DMS79 treated with DMSO at 0.1 percent for 48 hours (cell line): ENCODE data around the gene DHFR2.
"Not testable (repeated sequence)": the region's sequence is repeated elsewhere in the genome, so short reads cannot be mapped to it uniquely, and the experiment has no call there.

ENCODE experiments used
- DNase-seq: peaks from one replicate; lab custom pipeline; 2025; lab: John Stamatoyannopoulos, UW

Gene DHFR2

DNA sequence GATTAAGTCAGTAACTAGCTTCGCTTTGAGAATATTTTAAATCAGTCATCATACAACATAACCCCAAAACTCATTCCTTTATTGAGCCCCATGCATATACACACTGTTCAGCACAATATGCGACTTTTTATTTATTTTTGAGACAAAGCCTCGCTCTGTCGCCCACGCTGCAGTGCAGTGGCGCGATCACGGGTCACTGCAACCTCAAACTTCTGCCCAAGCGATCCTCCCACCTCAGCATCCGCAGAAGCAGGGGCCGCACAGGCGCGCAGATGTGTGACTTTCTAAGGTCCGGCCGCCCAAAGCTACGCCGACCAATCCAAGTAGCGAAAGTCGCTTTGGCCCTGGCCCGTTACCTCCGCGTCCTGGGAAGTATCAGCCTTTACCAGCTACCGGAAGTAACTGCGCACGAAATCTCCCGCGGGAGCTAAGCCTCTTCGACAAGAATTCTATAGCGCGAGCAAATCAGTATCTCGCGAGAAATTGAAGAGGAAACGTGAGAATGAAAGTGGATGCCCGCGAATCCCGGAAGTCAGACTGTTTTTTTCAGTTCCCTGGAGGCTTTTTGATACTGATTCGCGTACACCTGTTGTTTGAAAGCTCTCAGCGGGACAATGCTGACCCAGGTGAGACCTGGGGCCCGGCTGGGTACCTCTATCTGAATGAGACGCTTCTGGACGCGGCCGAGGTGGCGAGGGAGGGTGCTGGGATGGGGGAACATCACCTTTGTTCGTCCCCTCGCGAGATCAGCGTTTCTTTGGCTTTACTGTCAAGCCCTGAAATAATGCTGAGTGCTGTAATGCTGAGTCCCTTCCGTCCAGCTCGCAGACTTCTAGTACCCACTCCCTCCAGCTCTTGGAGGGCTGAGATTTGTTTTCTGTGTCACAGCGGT lies at the start of gene DHFR2, which contains the start of gene NSUN3:
Gene DHFR2 (minus strand): TSS at position 404 of the 892 bp plus-strand sequence. CDS start 1,405 bp downstream, outside the sequence.
Gene NSUN3 (plus strand): TSS at position 549 of the 892 bp plus-strand sequence. CDS start 66 bp downstream, at position 615.
- peak; percentile 99 for DNase-seq

DNA sequence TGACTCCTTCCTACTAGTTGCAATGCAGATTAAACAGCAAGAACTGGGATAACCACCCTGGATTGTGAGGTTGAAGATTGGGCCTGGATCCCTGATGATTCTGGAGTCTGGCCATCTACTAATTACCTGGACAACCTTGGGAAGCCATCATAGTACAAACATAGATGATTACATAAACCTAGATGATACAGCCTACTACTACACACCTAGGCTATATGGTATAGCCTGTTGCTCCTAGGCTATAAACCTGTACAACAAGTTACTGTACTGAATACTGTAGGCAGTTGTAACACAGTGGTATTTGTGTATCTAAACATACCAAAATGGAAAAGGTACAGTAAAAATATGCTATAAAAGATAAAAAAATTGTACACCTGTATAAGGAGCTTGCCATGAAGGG lies 48.1 kb upstream of the DHFR2 start:
- DNase-seq: no peak

DNA sequence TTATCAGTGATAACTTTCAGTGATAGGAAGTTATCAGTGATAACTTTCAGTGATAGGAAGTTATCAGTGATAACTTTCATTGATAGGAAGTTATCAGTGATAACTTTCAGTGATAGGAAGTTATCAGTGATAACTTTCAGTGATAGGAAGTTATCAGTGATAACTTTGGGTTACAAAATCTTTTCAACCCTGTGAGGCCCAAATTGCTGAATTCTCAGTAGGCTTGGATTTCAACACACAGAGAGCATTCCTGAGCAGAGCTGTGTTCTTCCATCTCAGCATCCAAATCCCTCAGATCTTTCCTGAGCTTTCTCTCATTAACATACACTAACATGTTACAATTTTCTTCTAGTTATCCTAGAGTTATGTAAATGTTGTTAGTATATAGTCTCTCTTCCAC lies 47.5 kb upstream of the DHFR2 start:
- not testable (repeated sequence) for DNase-seq

DNA sequence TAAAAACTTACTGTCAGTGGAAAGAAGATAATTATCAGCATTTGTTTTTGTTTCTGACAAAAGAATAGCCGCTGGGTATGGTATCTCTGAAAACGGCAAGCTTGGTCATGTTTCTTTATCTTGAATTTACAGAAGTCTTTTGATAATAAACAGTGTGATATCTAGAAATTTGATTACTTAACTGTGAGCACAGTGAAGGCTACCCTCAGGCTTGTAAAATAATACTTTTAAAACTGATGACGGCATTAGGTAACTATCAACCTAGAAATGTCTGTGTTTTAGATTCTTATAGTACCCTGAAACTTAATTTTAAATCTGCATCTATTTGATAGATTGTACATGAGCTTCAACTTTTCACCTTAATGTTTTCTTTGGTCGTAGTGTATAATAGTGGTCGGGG lies 43.6 kb upstream of the DHFR2 start:
- DNase-seq: no peak

DNA sequence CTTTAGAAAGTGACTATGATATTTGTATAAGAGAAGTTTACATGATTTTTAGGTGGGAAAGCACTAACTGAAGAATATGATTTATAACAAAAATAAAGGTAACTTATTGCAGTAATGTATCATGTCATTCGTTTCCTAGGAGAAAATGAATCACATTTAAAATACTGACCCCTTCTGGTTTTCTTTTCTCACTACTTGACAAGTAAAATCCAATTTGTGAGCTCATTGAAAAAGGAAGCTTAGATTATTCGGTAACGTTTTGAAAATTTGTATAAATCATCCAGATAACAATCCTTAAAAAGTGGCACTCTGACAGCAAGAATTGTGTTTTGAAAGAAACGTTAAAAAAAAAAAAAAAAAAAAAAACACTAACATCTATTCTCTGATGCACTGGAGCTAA lies 39.1 kb upstream of the DHFR2 start:
- DNase-seq: no peak

DNA sequence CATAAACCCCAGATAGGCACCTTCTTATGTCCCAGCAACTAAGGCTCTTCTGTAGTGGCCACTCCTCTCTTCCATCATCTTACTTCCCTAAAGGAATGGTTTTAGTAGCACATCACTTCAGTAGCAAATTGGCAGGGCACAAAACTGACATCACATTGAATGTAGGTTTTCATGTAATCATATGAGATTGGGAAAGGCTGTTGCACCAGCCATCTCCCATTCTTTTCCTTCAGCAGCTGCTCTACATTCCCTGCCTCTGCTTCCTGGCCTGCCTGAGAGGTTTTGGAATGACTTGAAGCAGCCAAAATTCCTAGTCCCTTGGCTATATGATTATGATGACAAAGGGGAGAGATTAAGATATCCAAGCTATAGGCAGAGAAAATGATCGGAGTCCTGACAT lies 36.6 kb upstream of the DHFR2 start:
- DNase-seq: no peak

DNA sequence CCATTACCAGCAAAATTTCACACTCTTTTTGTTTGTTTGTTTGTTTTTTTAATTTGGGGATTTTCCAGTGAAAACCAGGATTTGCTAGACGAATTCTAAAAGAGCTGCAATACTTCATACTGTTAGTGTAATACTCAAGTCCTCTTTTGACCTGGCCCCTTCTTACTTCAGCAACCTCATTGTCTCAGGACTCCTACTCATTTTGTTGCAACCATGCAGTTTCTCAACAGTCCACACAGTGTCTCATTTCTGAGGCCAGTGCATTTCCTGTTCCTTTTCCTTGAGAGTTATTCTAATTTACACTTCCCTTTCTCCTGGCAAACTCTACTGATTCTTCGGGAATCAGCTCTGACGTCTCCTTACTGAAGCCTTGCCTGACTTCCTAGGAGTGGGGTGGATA lies 35.7 kb upstream of the DHFR2 start:
- no peak for DNase-seq

DNA sequence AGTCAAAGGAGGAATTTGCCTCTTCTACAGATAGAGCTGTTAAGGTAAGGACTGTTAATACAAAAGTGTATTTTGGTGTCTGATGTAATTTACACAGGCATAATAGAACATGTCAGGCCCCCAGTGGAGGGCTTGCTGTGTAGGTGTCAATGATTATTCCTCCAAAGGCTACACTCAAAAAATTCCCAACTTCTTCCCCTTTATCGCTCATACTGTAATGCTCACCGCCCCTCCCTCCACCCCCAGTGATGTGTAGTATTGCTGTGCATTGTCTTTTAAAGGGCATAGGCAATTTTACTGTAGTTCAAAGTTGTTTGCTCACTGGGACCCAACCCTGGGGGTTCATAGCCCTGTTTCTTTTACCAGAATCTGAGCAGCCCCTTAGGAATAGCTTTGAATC lies 32.4 kb upstream of the DHFR2 start:
- DNase-seq: no peak

DNA sequence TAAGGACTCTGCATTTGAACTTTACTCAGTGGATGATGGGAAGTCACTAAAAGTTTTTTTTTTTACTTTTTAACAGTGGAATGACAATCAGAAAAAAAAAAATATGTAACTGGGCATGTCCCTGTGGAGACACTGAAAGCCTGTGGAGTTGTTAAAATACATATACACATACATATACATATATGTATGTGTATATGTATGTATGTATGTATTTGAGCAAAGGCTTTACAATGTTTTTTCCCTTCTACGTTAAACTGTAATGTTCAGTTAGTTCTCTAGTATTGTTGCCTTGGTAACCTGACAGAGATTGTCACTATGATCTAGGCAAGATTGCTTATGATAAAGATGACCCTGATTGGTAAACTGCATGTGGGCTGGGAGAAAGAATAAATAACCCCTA lies 30.4 kb upstream of the DHFR2 start:
- DNase-seq: no peak

DNA sequence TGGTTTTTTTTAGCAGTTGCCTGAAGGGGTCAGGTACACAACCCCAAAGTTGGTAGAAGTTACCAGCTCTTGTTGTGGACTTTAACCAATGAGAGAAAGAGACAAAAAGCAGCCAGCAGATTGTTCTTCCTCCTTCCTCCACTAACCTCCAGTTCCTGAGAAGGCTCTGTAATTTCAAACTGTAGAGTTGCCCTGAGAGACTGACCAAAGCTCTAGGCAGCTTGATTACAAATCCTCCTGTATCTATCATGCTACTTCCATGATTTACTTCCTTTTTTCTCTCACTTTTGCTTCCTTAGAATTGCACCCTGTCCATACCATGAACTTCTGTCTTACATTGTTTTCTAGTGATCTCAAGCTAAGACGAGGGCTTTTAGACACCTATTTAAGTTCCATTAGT lies 29.4 kb upstream of the DHFR2 start:
- DNase-seq: no peak

DNA sequence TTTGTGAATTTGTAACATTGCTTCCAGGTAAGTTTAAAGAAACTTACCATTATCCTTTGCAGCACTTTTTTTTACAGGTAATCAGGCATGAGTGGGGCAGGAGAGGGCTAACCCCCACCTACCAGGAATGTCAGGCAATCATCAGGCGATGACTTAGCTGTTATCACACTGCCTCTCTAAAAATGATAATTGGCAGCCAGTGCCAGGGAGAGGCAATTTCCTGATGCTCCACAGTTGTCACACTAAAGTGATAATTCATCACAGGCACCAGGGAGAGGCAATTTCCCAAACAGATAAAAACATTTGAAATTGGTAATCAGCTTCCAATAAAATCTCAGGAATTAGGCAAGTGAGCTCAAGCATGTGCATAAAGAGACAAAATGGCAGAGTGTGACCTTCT lies 26.4 kb upstream of the DHFR2 start:
- DNase-seq: no peak

DNA sequence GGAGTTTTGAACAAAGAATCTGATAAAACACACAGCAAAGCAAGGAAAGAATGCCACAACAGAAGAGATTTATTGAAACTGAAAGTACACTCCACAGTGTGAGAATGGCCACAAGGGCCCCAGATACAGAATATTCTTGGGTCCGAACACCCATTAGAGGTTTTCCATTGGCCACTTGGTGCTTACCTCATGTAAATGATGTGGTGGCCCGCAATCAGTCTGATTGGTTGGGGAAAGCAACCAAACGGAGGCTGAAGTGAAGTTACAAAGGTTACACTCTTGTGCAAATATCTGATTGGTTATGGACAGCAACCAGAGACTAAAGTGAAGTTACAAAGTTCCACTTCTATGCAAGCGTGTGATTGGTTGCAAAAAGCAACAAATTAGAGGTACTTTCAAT lies 20.5 kb upstream of the DHFR2 start:
- no peak for DNase-seq

DNA sequence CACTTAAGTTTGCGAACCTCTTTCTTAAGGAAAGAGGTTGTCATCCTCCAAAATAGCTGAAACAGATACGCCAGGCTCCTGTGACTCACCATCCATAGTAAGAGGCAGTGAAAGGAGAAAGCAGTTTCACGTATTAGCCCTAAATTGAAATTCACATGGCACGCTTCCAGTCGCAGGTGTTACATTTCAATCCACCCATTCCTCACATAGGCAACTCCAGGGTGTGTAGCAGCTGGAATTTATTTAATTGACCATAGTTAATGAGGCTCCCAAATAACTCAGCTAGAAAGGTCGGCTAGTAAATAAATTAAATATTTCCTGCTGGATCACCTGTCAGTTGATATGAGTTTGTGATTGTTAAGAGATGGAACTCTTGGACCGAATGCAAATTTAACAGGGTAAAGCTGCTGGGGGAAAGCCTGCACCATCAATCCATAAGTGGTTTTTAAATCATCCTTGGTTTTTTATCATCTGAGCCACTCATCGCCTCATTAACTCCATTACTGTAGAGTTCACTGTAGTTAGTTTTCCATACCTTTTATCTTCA lies 19.7 kb upstream of the DHFR2 start:
- DNase-seq: peak; percentile 91

DNA sequence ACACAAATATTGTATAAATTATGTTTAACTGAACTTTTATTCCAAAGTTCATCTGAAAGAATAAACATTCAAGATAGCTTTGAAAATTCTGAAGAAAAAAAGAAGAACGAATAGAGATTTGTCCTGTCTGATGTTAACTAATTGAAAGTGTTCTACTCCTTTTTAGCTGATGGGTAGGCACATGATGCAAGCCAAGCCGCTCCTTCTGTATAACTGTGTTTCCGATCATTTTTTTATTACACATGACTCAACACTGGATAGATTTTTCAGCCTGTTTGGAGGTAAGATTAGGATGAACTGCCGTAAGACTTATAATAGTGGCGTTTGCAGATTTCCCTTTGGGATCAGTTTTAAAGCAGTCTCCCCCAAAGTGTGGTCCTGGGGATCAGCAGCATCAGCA lies 19.2 kb upstream of the DHFR2 start:
- no peak for DNase-seq

DNA sequence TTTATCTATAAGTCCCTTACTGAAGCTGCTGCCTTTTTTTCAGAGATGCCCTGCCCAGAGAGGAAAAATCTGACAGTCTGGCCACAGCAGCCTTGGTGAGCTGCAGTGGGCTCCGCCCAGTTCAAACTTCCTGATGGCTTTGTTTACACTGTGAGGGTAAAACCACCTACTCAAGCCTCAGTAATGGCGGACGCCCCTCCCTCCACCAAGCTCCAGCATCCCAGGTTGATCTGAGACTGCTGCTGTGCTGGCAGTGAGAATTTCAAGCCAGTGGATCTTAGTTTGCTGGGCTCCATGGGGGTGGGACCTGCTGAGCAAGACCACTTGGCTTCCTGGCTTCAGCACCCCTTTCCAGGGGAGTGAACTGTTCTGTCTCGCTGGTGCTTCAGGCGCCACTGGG lies 17.8 kb upstream of the DHFR2 start:
- not testable (repeated sequence) for DNase-seq

DNA sequence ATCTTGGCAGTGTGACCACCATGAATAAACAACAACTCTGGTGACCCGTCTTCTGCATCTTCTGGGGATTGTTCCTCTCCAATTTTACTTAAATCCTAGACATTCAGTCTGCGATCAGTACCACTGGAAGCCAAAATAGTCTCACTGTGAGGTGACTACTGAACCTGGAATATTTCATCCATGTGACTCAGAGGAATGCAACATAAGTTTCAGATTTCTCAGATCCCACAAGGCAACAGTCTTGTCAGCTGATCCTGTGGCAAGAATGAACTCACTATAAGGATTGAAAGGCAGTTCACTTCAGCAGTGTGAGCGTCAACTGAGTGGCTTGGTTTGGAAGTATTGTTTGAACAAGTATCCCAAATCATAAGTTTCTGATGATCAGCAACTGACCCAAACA lies 13.3 kb upstream of the DHFR2 start:
- no peak for DNase-seq

DNA sequence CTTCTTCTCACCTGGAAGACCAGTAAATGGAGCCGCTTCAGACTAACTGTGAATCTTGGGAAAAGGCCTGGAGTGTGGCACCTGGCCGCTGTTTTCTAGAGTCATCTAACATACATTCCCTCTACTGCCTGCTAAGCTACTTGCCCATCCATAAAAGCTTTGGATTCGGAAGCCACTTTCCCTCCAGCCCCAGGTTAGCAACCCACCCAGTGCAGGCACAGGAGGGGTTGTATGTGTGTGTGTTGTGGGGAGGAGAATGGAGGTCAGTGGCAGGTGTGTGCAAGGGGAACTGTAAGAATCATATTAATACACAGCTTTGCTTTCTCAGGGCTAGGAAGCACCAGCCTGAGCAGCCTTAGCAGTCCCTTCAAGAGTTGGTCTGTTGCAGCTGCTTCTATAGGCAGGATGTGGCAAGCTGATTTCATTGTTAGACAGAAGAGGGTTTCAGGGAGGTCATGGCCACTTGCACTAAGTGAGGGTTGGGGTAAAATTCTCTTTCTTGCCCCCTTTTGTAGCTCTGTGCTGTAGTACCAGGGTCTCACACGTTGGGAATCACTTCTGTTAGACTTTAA lies 9.1 kb upstream of the DHFR2 start:
- DNase-seq: no peak

DNA sequence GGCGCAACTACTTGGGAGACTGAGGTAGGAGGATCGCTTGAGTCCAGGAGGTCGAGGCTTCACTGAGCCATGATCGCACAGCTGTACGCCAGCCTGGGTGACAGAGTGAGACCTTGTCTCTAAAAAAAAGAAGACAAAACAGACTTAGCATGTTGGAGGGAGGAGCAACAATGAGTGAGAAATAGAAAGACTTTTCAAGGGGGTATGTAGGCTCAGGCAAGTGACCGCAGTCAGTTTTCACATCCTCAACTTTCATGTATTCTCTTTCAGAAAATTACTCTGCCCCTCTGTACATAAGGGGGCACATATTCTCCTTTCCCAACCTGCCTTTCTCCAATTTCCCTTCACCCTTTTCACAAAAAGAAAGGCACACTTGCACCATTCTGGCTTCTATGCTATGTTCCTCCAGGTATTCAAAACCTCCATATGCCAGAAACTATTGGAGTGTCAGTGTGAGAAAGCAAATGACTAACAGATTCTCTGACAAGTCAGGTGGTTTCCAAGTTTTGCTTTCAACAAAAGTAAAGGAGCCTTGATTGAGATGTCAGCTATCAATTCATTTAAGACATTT lies 7.7 kb upstream of the DHFR2 start:
- no peak for DNase-seq

DNA sequence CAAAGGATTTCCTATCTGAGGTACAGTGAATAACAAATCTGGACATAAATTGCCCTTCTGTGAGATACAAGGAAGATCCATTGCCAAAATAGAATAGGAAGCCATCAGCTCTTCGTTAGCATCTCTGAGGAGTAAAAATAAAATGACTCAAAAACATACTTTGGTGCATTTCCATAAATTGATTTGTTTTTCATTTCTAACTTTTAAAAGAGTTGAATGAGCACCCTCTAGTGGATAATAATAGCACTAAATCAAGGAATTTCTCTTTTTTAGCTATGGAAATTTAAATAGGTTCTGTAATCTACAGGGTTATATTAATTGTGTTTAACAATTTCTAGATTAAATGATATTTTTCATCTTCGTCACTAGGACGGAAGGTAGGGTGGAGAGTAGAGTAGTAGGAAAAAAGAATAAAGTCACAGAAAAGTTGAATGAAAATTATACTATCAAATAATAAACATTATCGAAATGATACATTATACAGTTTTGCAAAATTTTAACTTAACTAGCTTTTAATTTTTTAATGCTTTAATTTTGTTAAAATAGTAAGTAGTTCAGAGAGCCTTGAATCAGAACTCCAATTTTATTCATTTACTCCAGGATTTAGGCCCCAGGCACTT lies 6.6 kb upstream of the DHFR2 start:
- DNase-seq: peak; percentile 56

DNA sequence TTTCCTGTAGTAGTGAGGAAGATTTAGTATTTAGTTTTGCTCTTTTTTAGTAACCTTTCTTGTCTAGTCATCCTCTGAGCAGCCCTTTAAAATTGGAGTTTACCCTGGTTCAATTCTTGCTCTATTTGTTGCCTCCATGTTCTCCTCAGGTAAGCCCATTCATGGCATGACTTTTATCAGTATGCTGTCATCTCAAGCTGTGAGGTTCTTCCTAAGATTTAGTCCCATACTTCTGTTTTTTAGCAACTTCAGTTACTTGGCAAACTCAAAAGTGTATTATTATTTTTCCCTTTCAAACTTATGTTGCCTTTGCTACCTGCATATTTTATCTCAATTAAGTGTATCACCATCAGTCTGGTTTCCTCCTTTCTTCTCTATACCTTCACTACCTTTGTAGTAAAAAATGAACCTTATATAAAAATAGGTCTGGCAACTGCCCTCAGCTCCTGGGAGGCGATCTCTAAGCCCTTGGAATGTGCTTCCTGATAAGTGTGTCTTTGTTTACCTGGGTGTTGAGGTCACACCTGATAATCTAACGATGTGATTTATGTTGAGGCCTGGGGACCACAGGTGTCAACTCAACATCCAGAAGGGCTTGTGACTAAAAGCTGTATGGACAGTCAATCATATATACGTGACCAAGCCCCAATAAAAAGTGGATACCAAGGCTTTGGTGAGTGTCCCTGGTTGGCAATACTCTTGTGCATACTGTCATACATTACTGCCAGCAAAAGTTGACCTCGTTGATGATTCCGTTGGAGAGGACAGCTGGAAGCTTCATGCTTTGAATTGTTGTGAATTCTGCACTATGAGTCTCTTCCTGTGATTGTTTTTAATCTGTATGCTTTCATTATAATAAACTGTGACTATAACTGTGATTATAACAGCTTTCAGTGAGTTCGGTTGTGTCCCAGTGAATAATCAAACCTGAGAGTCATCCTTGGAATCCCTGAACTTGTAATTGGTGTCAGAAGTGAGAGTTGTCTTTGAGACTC lies 4.1 kb upstream of the DHFR2 start:
- DNase-seq: no peak

DNA sequence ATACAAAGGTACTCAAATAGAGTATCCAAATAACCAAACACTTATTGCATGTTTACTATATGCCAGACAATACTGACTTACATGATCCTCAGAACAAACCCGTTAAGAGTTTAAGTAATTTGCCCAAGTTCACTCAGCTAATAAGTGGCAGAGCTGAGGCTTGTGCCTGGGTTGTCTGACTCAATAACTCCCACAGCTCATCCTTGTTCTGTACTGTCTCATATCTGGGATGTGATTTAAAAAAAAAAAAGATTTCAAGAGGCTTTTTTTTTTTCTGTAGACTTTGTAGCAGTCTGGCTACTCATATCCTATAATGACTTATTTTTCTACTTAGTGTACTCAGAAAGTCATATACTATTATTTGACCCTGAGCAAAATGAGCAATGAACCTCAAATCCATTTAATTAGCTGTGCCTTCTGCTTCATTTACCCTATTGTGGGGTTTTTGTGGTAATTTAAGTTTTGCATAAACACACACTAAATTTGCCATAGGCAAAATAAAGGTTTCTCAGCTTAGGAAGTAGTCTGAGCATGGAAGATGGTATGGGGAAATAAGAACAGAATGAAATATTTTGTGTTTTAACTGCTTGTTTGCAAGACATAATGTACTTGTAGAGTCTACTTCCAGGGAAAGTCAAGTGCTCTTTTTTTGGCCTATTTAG lies 3.2 kb upstream of the DHFR2 start:
- no peak for DNase-seq
